ENCODE data around the gene SPCS3. TPM values are rescaled to one million over a fixed set of nuclear protein-coding genes. Genes with fewer than 3 reads are reported as not detected.
"Not testable (repeated sequence)": the region's sequence is repeated elsewhere in the genome, so short reads cannot be mapped to it uniquely, and the experiment has no call there.

The SPCS3 gene
- total RNA-seq, 1 donor from 2014 or later = 80.1 TPM

DNA sequence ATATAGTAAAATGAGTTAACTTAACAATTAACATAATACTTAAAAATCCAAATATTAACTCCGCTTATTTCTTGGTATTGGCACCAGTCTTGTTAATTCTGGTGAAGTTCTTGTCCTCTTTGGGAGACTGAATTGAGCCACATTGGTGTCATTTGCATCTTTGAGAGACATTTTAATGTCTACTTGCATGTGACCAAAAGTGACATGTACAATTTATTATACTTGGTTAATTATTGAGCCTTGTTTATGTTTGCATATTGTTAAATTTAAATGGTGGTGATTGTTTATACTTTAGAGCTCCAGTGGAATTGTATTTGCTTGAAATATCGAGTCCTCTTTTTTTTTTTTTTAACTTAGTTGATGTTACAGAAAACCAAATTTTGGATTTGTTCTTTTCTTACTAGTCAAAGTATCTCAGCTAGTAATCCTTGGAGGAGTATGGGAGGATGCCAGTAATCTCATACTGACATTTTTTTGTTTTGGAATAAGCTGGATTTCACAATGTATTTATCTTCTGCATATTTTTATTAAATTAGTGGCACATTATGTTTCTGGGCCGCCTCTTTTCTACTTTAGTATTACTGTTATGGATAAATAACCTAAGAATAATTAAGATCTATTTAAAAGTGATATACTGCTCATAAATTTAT, 3.9 kb downstream of the SPCS3 start:
- H3K4me3 ChIP-seq (ENCODE audit: low read depth, low read length) = peak overlapping the region; percentile 92
- TF ChIP-seq, protein P1, sequence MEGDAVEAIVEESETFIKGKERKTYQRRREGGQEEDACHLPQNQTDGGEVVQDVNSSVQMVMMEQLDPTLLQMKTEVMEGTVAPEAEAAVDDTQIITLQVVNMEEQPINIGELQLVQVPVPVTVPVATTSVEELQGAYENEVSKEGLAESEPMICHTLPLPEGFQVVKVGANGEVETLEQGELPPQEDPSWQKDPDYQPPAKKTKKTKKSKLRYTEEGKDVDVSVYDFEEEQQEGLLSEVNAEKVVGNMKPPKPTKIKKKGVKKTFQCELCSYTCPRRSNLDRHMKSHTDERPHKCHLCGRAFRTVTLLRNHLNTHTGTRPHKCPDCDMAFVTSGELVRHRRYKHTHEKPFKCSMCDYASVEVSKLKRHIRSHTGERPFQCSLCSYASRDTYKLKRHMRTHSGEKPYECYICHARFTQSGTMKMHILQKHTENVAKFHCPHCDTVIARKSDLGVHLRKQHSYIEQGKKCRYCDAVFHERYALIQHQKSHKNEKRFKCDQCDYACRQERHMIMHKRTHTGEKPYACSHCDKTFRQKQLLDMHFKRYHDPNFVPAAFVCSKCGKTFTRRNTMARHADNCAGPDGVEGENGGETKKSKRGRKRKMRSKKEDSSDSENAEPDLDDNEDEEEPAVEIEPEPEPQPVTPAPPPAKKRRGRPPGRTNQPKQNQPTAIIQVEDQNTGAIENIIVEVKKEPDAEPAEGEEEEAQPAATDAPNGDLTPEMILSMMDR (conservative IDR thresholded peaks at IDR 0.05; ENCODE audit: low read depth, low read length) = no peak
- no peak for DNase-seq (ENCODE audit: low read depth)

DNA sequence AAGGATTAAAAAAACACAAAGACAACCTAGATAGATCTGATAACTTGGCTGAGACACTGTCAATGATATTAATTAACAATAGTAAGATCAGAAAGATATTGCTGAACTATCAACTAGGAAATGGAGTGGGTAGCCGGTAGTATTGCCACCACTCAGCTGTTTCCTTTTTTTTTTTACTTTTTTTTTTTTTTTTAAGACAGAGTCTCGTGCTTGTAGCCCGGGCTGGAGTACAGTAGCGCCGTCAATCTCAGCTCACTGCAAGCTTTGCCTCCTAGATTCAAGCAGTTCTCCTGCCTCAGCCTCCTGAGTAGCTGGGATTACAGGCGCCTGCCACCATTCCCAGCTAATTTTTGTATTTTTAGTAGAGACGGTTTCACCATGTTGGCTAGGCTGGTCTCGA, 5.1 kb downstream of the SPCS3 start:
- not testable (repeated sequence) for H3K4me3 ChIP-seq (ENCODE audit: low read depth, low read length); DNase-seq (ENCODE audit: low read depth)

DNA sequence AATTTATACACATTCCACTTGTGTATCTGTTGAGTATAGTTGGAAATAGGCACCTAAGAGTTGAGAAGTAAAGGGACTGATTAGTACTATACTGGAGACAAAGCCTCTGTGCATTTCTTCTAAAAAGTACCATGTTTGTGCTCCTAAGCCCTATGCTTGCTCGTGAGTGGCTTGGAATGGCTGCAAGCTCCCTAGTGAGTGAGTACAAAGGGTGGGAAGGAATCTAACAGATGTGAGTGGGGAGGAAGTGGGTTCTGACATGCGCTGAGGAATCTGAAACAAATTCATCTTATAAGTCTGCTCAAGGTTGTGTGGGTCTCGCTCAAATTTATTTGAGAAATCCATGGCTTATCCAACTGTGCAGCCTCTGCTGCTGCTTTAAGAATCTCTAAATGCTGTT, 13.3 kb downstream of the SPCS3 start:
- TF ChIP-seq, protein P1 (conservative IDR thresholded peaks at IDR 0.05; ENCODE audit: low read depth, low read length) = no peak
- no peak overlapping the region for H3K4me3 ChIP-seq (ENCODE audit: low read depth, low read length)
- no peak for DNase-seq (ENCODE audit: low read depth)

DNA sequence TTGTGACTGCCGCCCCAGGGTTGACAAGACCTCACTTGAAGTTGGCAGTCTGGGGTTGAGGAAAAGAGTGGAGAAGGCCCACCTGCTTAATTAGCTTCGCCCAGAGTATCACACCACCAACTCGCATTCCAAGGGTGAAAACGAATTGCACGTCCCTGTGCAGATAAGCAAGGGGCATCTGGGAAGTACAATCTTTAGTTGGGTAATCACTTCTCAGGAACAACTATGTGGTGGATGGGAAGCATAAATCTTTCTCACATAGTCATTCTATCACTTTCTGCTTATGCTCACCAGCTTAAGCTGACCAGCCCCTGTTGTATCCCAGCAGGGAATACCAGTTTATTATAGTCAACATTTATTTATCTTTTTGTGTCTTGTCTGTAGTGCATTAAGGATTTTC, 14.3 kb downstream of the SPCS3 start:
- TF ChIP-seq, protein P1 (conservative IDR thresholded peaks at IDR 0.05; ENCODE audit: low read depth, low read length) = no peak
- no peak for DNase-seq (ENCODE audit: low read depth)
- no peak overlapping the region for H3K4me3 ChIP-seq (ENCODE audit: low read depth, low read length)

DNA sequence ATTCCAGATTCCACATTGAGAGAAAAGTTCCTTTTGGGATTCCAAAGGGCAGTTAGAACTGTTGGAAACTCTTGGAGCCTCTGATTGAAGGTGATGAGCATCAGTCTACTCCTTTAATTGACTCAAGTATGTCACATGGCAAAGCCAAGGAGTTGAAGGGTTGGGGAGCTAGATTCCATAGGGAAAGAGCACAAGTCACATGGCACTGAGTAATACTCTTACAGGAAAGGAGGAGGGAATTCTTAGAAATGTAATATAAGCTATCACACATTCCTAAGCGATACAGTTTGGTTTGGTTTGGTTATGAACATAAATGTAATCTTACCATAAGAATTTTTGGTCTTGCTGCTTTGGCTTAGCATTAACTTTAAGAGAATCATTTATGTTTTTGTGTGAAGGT, 15.7 kb downstream of the SPCS3 start:
- no peak overlapping the region for H3K4me3 ChIP-seq (ENCODE audit: low read depth, low read length)
- TF ChIP-seq, protein P1 (conservative IDR thresholded peaks at IDR 0.05; ENCODE audit: low read depth, low read length) = no peak
- no peak for DNase-seq (ENCODE audit: low read depth)

DNA sequence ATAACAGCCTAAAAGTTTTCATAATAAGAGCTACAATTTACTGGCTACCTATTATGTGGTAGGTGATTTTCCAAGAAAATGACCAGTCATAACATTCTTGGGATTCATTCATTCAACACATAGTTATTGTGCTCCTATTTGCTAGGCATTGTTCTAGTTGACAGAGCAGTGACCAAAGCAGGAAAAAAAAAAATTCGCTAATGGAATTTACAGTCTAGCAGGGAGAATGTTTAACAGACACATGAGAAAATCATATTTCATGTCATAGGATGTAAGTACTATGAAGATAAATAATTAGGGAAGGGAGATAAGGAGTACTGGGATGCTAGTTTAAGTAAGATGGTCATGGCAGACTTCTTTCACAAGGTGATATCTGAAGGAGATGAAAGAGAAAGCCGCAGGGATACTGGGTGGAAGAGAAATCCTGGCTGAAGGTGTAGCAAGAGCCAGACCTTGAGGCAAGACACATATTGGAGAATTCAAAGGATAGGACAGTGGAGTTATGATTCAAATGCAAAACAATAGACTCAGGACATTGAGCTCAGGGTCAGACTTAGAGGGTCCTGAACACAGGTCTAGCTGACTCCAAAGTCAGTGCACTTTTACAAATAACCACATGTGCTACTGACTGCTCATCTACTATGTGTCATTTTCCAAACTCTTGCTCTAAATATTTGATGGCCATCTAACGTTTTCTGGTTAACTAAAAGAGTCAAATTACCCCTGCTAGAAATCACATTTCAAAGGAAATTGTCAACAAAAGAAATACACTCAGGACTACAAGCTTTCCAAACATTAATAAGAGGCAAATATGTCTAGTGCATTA, 20.4 kb downstream of the SPCS3 start:
- peak overlapping the region; percentile 0 for H3K4me3 ChIP-seq (ENCODE audit: low read depth, low read length)
- DNase-seq (ENCODE audit: low read depth) = peak; percentile 68
- TF ChIP-seq, protein P1 (conservative IDR thresholded peaks at IDR 0.05; ENCODE audit: low read depth, low read length) = no peak

DNA sequence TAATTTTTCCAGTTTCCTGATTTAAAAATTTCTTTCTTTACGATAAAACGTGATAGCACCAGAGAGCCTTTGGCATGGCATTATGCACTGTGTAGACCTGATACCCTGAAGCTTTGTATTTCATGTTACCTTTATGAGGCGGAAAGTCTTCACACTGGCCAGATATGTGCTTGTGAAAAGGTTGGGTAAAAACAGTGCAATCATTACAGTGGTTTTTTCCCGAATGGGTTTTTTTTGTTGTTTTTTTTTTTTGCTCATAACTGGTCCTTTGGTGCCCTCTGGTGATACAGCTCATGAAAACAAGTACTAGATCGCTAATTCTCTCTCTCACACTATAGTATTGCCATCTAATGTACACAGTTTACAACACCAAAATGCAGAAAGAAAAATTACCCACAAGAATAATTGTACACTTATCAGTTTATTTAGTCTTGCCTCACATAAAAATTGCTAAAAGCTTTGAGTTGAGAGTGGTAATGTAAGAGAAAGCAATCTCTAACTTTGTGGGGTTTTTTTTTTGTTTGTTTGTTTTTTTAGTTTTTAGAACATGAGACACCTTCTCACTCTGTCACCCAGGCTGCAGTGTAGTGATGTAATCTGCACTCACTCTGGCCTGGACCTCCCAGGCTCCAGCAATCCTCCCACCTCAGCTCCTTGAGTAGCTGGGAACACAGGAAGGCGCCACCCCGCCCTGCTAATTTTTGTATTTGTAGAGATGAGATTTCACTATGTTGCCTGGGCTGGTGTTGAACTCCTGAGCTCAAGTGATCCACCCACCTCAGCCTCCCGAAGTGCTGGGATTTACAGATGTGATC, 21.3 kb downstream of the SPCS3 start:
- no peak overlapping the region for H3K4me3 ChIP-seq (ENCODE audit: low read depth, low read length)
- TF ChIP-seq, protein P1 (conservative IDR thresholded peaks at IDR 0.05; ENCODE audit: low read depth, low read length) = peak; percentile 72
- no peak for DNase-seq (ENCODE audit: low read depth)

Measured in epithelial cell of proximal tubule (primary cell).